DMS153 (cell line): ENCODE measurements around the gene RASGRP3.
A peak's percentile ranks its signal among the peaks of the same experiment; 100 is the strongest.
"Not testable (repeated sequence)": the region's sequence is repeated elsewhere in the genome, so short reads cannot be mapped to it uniquely, and the experiment has no call there.

Experiments
- DNase-seq: peaks from one replicate; lab custom pipeline; 2025; lab: John Stamatoyannopoulos, UW

RASGRP3 gene, protein sequence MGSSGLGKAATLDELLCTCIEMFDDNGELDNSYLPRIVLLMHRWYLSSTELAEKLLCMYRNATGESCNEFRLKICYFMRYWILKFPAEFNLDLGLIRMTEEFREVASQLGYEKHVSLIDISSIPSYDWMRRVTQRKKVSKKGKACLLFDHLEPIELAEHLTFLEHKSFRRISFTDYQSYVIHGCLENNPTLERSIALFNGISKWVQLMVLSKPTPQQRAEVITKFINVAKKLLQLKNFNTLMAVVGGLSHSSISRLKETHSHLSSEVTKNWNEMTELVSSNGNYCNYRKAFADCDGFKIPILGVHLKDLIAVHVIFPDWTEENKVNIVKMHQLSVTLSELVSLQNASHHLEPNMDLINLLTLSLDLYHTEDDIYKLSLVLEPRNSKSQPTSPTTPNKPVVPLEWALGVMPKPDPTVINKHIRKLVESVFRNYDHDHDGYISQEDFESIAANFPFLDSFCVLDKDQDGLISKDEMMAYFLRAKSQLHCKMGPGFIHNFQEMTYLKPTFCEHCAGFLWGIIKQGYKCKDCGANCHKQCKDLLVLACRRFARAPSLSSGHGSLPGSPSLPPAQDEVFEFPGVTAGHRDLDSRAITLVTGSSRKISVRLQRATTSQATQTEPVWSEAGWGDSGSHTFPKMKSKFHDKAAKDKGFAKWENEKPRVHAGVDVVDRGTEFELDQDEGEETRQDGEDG

DNA sequence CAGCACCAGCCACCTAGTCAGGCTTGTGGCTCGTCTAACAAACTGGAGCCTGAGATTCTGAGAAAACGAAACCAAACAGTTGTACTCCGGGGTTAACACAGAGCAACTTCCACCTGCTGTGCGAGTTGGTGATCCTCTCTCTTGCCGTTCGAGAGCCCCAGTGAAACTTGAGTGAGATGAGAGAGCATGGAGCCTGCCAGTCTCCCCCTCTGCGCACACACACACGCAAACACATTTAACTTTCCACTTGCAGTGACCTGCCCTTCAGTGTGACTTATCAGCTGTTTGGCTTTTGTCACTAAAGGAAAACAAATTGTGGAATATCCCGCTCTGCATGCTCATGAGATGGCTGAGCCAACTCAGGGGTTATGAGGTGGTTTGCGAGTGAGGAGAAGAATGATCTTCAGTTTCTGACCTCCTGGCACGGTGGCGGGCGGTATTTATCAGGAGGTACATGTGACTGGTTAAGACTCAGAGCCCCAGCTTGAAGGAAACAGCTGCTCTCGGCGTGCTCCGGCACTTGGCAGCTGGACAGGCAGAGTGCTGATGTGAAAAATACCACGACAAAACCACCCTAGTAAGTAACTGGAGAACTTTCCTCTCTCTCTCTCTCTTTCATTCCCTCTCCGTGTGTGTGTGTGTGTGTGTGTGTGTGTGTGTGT lies at the start of gene RASGRP3:
Gene RASGRP3, plus strand, starts transcription at position 519 of the 662 bp plus-strand sequence. CDS start 38,488 bp downstream, outside the sequence.
- DNase-seq, result peak; percentile 31

DNA sequence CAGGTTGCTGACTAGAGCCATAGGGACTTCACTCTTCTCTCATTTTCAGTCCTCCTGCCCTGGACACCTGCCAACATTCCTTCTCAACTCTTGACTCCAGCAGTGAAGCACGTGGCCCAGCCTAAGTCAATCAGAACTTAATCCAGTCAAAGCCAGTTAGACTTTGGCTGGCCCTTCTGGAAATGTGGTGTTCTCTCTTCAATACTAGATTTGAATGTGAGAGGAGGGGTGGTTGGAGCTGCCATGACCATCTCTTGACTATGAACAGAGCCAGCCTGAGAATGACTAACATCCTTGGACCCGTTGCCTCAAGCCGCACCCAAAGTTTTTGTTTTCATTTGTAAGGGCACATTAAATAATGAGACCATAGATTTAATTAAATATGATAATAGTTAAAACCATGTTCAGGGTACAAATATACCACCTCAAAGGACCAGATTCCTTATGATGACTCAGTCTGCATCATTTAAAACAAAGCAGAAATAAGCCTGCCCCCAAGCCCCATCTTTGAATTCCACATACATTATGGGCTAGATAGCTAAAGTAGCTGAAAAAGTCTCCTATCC lies 49.7 kb upstream of the RASGRP3 start:
- DNase-seq, result no peak

DNA sequence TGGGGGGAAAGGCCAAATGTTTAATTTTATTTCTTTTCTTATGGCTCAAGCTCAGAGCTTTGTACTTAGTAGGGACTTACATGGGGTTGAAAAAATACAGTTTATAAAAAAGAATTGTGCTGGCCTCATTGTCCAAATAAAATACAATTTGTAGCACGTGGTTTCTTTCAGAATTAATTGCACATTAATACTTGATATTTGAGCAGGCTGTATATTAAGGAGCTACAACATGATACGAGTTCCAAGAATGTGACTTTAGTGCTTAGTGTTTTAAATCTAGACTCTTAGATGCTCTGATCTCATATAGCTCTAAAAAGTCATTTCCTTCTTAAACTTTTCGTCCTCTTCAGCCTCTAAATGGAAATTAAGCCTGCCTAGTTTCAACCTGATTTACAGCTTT lies 46.4 kb upstream of the RASGRP3 start:
- no peak for DNase-seq

DNA sequence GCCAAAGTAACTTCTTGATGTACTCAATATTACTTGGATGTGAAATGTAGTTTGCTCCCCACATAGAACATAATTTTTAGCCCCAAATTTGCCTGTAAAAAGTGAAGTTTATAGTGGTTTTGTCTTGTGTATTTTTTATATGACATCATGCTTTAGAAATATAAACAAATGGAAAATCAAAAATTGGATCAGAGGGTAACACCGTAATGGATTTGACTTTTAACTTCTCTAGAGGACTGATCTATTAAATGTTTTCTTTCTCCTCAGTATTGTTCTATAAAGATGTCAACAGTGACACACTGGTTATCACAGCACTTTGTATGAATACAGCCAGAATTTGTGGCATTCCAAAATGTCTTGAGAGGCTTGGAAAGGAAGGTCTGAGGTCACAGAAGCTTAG lies 45.6 kb upstream of the RASGRP3 start:
- DNase-seq, result no peak

DNA sequence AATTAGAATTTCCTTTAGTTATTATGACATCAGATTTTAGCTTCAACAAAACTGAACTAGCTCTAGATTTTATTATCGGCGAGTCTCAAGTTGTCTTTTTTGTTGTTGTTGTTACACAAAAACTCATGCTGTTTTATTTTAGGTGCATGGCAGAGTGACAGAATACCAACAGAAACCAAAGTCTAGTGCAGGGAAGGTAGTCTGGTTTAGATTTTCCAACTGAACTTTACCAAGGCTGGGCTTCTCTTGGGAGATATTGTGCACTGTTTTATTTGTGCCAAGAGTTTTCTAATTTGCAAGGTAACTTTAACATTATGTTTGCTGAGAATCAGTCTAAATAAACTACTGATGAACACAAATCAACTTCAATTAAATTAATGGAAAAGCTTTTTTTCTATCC lies 43.6 kb upstream of the RASGRP3 start:
- DNase-seq, result no peak

DNA sequence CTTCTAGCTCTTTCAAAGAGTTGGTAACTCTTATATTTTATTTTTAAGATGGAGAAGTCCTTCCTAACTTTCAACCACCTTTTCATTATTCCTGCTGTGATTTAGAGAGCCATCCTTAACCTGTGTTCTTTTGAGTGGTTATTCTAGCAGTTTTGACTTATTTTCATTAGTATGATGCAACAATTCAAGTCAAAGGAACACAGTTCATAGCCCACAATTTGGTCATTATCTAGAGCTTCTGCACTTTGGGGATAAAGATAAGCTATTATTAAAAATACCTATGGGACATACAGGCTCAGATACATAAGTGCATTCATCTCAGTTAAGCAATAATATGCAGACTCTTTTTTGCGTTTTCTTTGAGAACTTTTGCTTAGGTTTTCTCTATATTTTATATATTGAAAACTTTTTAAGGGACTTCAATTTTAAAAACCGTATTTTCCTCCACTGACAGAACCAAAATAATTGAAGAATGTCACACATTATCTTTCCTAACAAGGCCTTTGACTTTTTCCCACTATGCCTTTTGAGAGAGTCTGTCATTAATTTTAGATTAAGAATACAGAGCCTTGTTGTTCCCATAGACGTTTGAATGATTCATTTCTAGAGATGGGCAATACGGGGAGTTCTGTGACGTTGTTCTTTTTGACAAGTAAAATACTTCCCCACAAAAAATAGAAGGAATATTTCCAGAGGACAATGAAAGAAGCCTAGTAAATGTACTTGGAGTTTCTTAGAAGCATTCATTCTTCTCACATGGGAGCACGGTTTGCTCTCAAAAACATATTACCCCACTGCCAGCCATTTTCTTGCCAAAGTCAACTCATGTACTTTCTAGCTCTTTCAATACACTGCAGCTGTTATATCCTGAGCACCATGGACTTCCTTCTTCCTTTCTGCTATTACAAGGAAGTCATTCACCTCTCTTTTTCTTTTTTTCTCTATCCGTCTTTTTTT lies 42.9 kb upstream of the RASGRP3 start:
- no peak for DNase-seq

DNA sequence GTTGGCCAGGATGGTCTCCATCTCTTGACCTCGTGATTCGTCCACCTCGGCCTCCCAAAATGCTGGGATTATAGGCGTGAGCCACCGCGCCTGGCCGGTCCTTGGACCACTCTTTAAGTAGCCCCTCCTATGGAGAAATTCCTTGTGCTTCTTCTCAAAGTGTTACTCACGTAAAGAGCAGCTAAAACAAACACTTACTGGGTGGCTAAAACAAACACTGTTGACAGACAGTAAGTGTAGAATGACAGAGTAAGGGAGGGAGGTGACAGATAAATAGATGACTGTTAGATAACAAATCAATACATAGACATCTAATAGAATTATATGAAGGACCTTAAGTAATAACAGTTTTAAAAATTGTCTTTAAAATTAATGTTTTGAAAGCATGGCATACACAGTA lies 40.9 kb upstream of the RASGRP3 start:
- DNase-seq, result no peak

DNA sequence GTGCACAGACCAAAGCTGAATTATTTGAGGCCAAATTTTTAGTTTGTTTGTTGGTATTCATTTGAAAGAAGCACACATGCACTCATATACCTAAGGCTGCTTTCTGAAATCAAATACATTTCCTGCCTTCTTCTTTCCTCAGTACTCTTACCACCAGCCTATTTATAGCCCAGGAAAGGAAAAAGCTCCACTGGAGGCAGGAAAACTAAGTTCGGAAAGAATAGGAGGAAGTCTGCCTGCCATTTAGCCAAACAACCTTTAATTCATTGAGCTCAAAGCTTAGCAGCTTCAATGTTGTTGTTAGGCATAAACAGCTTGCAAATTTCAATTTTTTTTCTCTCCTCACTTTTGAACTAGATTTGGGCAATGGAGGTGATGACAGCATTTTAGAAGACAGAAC lies 40.4 kb upstream of the RASGRP3 start:
- no peak for DNase-seq

DNA sequence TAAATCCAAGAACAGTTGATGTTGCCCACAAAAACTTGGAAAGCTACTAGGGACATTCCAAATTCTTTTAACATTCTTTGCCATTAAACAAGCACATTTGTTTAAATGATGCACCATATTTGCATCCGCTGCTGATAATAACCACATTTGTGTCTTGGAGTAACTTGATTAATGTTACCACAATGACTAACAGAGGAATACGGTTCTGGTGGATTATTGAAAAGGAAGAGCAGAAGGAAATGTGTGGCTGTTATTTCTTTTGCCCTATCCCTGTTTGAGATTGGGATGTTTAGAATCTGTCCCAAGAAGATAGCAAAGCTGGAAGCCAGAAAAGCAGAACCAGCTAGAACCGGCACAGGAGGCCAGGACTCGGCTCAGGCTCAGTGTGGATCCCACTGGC lies 39.2 kb upstream of the RASGRP3 start:
- DNase-seq, result no peak

DNA sequence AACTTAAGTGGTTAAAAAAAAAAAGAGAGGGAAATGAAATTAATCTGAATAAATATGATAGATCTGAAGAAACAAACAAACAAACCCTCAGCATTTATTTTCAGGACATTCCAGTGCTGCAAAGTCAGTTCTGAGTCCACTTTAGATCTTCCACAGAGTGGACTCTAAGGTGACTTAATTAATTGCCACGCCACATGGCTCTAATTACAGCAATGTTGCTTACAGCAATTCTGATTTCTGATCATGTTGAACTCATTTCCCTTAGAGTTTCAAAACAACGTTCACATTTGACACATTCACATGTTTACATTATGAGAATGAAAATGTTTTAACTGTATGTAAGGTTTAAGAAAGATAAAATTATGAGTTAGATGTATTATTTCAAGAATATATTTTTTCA lies 38.6 kb upstream of the RASGRP3 start:
- no peak for DNase-seq

DNA sequence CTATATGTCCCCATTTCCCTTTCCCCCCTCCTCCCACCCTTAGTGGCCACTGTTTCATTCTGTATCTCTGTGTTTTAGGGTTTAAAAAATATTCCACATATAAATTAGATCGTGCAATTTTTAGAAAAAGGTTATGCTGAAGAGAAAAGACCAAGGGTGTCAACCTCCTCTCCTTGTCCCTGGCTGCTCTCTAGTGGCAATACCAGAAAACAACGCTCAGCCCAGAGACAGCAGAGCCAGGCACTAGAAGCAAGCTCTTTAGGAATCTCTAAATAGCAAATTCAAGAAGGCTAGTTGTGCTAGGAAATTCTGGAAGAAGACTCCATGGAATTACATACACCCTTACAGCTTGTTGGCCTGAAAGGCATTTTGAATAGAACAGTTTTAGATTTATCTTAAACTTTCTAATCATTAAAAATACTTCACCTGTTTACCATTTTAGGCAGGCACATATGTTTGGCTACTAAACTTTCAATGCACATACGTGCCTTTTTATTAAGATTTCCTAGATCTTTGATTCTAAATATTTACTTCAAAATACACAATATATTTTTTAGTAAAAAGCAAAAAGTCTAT lies 35.1 kb upstream of the RASGRP3 start:
- DNase-seq, result peak; percentile 6

DNA sequence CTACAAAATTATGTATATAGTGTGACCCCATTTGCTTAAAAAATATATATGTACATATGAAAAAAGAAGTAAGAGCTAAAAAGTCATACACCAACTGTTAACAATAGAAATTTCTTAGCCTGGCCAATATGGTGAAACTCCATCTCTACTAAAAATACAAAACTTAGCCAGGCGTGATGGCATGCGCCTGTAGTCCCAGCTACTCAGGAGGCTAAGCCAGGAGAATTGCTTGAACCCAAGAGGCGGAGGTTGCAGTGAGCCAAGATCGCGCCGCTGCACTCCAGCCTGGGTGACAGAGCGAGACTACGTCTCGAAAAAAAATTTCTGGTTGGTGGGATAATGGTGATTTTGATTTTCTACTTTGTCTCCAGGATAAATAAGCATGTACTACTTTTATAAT lies 34.4 kb upstream of the RASGRP3 start:
- not testable (repeated sequence) for DNase-seq

DNA sequence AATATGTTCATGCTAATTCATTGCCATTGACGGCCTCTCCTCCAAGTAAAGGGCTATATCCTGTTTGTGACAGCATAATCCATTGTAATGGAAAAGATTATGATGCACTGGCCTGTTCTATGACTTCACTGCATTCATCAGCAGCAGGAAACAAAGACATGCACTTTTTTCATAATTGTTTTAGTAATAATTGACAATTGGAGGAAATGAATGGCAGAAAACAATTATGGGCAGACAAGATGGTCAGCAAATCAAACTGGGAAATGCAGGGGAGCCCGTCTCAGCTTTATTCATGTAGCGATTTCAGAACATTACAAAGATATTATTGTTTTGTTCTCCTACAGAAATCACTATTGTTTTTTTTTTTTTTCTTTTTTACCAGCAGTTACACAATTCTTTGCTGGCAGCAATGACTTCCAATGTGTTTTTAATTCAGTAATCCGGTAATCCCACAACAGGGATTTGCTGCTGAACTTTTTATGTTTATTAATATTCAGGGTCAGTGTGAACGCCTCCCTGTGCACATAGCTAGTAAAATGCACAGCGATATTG lies 33.8 kb upstream of the RASGRP3 start:
- DNase-seq, result no peak

DNA sequence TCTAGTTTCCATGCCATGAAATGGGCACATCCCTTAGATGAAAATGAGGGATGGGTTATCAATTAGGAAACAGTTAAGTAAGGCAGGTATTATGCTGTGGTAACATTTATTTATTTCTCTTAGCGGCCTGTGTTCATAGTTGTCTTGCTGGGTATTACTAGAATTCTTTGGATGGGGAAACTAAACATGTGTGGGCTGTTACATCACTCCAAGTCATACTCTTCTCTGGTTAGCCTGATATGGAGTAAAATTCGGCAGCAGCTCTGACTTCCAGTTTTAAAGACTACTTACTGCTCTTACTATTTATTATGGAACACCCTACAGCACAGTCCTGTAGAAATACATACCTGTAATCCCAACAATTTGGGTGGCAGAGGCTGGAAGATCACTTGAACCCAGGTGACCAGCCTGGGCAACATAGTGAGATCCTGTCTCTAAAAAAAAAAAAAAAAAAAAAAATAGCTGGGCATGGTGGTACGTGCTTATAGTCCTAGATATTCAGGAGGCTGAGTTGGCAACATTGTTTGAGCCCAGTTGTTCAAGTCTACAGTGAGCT lies 33.1 kb upstream of the RASGRP3 start:
- DNase-seq, result no peak

DNA sequence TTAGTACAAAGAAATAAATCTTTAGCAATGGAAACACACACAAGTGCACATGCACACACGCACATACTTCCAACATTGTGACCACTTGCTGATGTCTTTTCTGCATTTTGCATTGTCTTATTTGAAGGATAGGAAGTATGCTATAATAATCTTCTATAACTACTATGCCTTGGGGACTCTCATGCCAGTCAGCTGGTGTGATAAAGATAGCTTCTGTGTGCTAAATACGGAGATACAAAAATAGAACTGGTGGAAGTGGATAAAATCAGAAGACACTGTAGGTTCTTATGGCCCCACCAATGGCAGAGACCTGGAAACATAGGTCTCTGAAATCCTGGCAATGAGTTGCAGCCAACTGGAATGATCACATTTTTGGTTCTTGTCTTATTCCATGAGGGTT lies 31.5 kb upstream of the RASGRP3 start:
- no peak for DNase-seq

DNA sequence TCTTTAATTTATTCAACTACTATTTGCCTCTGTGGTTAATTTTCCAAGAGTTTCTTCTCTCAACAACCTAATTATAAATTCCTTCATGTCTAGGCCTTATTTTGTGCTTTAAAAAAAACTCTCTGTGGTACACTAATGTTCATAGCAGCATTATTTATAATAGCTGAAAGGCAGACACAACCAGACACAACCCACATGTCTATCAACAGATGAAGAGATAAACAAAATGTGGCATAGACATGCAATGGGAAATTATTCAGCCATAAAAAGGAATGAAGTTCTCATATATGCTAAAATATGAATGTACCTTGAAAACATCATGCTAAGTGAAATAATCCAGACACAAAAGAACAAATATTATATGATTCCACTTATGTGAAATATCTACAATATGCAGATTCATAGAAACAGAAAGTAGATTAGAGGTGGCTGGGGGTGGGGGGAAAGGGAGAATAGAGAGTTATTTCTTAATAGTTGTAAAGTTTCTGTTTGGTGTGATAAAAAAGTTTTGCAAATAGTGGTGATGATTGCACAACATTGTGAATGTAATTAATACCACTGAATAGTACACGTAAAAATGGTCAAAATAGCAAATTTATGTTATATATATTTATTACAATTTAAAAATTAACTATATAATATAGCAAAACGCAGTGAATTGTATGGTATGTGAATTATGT lies 28.1 kb upstream of the RASGRP3 start:
- no peak for DNase-seq

DNA sequence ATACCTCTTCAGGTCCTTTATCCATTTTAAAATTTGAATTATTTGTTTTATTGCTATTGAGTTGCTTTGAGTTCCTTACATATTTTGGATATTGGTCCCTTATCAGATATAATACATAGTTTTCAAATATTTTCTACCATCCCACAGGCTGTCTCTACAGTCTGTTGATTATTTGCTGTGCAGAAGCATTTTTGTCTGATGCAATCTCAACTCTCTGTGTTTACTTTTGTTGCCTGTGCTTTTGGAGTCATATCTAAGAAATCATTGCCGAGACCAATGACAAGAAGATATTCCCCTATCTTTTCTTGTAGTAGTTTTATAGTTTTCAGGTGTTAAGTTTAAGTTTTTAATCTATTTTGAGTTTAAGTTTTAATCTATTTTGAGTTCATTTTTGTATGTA lies 25.2 kb upstream of the RASGRP3 start:
- no peak for DNase-seq

DNA sequence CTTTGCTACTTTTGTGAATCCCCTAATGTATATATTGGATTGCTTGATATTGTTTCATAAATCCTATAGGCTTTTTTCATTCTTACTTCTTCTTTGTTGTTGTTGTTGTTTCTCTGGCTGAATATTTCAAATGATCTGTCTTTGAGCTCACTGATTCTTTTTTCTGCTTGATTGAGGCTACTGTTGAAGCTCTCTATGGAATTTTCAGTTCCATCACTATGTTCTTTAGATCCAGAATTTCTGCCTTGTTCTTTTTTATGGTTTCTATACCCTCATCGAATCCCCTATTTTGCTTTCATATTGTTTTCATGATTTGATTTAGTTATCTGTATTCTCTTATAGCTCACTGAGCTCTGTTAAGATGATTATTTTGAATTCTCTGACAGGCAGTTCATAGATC lies 24.6 kb upstream of the RASGRP3 start:
- no peak for DNase-seq

DNA sequence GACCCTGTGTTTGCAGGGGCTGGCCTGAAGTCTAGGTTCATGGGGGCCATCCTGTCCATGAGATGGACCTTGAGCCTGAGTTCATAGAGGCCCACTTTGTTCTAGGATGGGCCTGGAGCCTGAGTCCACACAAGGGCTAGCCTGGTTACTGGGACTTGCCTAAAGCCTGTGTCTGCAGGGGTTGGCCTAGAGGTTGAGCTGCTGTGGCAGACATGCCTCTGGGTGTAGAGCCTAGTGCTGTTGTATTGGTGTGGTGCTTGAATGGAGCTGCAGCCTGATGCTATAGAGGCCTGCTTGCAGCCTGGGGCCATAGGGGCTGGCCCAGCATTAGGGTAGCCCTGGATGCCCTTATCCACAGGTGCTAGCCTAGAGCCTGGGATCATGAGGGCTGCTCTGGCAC lies 23.9 kb upstream of the RASGRP3 start:
- no peak for DNase-seq

DNA sequence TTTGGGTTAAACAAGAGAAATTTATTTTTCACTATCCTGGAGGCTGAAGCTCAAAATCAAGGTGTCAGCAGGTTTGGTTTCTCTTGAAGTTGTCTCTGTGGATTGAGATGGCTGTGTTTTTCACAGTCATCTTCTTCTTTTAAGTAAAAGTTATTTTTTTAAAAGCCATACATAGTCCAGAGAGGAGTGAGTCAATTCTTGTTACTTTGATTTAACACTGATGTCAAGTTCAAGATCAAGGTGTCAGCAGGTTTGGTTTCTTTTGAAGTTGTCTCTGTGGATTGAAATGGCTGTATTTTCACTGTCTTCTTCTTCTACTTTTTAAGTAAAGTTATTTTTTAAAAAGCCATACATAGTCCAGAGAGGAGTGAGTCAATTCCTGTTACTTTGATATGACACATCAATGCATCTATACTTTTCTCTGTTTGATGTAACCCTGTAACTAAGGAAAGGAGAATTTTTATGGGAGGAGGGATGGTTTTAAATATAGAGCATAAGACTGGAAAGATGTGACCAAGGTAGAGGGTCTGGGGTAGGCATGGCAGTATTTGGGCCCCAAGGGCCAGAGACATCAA lies 22.5 kb upstream of the RASGRP3 start:
- no peak for DNase-seq
